ENCODE data around the gene RUFY1. TPM values are rescaled to one million over a fixed set of nuclear protein-coding genes. Genes with fewer than 3 reads are reported as not detected.
"Not testable (repeated sequence)": the region's sequence is repeated elsewhere in the genome, so short reads cannot be mapped to it uniquely, and the experiment has no call there.

The RUFY1 gene
- total RNA-seq, 4 donors from 2014 or later, result 39.7 to 62.2 (median 47.9) TPM

DNA sequence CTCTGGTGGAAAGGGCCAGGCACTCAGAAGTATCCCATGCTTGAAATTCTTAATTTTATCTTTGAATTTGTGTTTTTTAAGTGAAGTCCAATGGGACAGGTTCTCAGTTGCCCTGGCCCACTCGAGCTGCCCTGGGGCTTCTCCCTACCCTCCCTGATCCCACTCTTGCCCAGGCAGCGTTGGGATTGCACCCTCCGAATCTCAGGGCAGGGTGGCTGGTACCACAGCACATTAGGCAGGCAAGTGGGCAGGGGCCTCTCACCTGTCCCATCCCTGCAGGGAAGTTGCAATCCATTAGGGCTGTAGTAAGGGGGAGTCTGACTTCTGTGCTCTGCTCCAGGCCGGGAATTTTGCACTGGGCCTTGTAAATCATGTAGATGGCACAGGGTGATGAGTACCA is 2.7 kb downstream of the RUFY1 start:
- TF ChIP-seq, protein P1, sequence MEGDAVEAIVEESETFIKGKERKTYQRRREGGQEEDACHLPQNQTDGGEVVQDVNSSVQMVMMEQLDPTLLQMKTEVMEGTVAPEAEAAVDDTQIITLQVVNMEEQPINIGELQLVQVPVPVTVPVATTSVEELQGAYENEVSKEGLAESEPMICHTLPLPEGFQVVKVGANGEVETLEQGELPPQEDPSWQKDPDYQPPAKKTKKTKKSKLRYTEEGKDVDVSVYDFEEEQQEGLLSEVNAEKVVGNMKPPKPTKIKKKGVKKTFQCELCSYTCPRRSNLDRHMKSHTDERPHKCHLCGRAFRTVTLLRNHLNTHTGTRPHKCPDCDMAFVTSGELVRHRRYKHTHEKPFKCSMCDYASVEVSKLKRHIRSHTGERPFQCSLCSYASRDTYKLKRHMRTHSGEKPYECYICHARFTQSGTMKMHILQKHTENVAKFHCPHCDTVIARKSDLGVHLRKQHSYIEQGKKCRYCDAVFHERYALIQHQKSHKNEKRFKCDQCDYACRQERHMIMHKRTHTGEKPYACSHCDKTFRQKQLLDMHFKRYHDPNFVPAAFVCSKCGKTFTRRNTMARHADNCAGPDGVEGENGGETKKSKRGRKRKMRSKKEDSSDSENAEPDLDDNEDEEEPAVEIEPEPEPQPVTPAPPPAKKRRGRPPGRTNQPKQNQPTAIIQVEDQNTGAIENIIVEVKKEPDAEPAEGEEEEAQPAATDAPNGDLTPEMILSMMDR (IDR thresholded peaks at IDR 0.05), result no peak
- DNase-seq (ENCODE audit: low spot score), result no peak
- ATAC-seq (ENCODE audit: low FRiP score), result no peak

DNA sequence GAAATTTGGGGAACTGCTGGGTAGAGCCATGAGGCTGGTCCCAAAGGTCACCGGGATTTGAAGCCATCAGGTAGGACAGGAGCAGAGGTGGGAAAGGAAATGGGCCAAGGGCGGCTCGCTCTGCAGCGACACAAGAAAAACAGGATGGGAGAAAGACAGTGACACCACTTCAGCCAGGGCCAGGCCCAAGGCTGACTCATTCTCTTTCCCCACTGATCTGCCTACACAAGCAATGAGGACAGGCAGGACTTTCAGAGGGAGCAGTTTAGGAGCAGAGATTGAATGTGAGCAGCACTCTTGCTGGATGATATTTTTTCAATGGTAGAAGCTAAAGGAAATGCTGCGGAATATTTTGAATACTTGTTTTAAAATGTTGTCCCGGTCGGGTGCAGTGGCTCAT is 3.5 kb downstream of the RUFY1 start:
- ATAC-seq (ENCODE audit: low FRiP score) (no peak), DNase-seq (ENCODE audit: low spot score) (no peak)
- TF ChIP-seq, protein P1 (IDR thresholded peaks at IDR 0.05), result no peak

DNA sequence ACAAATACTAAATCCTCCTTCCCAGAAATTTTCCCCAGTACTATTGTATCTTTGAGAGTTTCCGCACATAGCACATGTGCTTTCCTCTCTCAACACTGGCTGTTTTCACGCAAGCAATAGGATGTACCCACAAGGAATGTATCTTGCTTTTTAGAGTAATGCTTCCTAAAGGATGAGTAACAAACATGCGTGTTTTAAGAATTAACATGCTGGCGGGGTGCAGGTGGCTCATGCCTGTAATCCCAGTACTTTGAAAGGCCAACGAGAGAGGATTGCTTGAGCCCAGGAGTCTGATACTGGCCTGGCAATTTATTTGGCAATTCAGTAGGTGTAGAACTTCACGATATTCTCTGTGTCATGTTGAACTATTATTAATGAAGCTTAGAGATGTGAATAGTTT is 4.6 kb downstream of the RUFY1 start:
- TF ChIP-seq, protein P1 (IDR thresholded peaks at IDR 0.05), result no peak
- ATAC-seq (ENCODE audit: low FRiP score), result no peak
- DNase-seq (ENCODE audit: low spot score), result no peak

DNA sequence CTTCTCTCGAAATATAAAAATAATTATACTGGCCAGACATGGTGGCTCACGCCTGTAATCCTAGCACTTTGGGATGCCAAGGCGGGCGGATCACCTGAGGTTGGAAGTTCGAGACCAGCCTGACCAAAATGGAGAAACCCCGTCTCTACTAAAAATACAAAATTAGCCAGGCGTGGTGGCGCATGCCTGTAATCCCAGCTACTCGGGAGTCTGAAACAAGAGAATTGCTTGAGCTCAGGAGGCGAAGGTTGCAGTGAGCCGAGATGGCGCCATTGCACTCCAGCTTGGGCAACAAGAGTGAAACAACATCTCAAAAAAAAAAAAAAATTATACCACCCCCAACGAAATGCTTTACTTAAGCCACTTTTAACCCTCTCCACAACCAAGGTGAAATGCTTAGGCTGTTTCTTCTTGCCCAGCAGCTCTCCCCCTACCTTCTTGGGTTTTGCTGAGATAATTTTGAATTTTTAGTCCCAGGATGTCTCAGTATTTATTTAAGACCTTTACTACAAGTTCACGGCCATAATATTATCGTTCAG is 8.0 kb downstream of the RUFY1 start:
- not testable (repeated sequence) for ATAC-seq (ENCODE audit: low FRiP score); DNase-seq (ENCODE audit: low spot score)

DNA sequence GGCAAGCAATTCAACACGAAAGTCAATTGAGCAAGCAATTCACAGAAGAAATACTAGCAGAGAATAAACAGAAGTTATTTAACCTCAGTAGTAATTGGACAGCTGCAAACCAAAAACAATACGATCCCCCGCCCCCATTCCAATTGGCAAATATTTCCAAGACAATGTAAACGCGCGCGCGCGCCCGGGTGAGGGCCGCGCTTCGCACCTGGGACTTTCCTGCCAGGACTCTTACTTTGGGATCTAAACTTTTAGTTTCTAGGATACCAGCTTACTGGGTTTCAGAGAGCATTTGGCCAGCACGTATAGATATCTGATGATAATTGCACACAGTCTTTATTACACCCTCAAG is 8.6 kb downstream of the RUFY1 start:
- DNase-seq (ENCODE audit: low spot score) (no peak), ATAC-seq (ENCODE audit: low FRiP score) (no peak)
- TF ChIP-seq, protein P1 (IDR thresholded peaks at IDR 0.05), result no peak

DNA sequence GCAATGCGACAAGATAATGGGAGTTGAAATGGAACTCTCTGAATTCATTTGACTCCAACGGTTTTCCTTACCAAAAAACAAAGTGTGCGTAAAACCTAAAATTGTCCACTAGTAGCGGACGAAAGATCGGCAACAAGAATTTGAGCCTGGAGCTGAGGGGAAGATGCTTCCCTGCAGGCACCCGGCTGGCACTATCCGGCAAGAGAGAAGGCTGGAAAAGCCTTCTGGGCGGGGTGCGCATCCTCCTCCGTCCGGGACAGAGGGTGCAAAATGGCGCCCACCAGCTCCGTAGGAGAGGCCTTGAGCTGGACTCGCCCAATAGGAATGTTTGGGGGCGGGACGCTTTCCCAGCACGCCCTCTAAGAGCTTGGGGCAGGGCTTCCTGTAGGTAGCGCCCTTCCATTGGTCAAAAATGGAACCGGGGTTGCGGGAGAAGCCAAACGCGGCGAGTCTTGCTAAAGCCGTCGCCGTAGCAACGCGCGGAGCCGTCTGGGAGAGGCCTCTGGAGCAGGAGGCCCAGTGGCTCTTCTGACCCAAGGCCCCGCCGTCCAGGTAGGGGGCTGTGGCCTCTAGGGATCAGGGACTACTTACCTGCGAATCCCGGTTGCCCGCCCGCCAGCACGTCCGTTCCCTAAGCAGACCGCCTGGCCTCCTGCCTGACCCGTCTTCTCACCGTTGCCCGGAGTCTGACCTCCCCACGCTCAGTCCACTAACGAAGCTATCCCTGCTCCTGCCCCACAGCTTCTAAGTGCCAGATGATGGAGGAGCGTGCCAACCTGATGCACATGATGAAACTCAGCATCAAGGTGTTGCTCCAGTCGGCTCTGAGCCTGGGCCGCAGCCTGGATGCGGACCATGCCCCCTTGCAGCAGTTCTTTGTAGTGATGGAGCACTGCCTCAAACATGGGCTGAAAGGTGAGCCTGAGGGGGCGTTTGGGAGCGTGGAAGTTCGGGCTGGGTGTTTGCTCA is 9.2 kb downstream of the RUFY1 start:
- TF ChIP-seq, protein P1 (IDR thresholded peaks at IDR 0.05), result no peak

DNA sequence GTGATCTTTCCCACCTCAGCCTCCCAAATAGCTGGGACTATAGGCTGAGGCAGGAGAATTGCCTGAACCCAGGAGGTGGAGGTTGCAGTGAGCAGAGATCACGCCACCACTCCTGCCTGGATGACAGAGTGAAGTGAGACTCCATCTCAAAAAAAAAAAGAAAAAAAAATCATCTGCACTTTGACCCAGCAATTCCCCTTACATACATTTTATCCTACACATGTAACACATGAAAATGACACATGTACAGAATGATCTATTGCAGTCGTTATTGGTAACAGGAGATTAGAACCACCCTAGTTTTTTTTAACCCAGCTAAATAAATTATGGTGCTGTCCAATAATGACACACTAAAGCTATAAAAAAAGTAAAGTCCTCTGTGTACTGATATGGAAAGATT is 14.2 kb downstream of the RUFY1 start:
- DNase-seq (ENCODE audit: low spot score) (no peak), ATAC-seq (ENCODE audit: low FRiP score) (no peak)
- TF ChIP-seq, protein P1 (IDR thresholded peaks at IDR 0.05), result no peak

More for the DNA sequence above, 9.2 kb downstream of the RUFY1 start:
- DNase-seq (ENCODE audit: low spot score) (peak; percentile 87), ATAC-seq (ENCODE audit: low FRiP score) (peak; percentile 100)

All from omental fat pad (tissue), 4 donors.